DOHH2 (cell line): Measurements from ENCODE around the gene PCAT7.

Source experiments
- H3F3A ChIP-seq: fragments of 200-600 bp; sonication (generic), shearing (Covaris generic); 2 replicates; pipeline ENCODE4 v1.6.0; 2016; ENCODE audit warnings: antibody characterized with exemption, mild to moderate bottlenecking; ENCODE audit not compliant: control insufficient read depth, insufficient read depth
- H3K27ac ChIP-seq: fragments of 200-600 bp; sonication (generic); 2 replicates; pipeline ENCODE4 v1.5.1; 2014; ENCODE audit warnings: low read depth, mild to moderate bottlenecking, low read length, moderate library complexity
- H3K27me3 ChIP-seq: fragments of 200-600 bp; sonication (generic); 2 replicates; pipeline ENCODE4 v1.6.1; 2014; ENCODE audit warnings: mild to moderate bottlenecking, low read length, mixed read lengths; ENCODE audit not compliant: control insufficient read depth
- H3K36me3 ChIP-seq: fragments of 200-600 bp; sonication (generic); 2 replicates; pipeline ENCODE4 v1.6.1; 2014; ENCODE audit warnings: mild to moderate bottlenecking, low read length, moderate library complexity, mixed read lengths; ENCODE audit not compliant: control insufficient read depth
- H3K4me1 ChIP-seq: fragments of 200-600 bp; sonication (generic); 2 replicates; pipeline ENCODE4 v1.6.1; 2014; ENCODE audit warnings: mild to moderate bottlenecking, low read length, mixed read lengths; ENCODE audit not compliant: control insufficient read depth
- H3K4me2 ChIP-seq: fragments of 200-600 bp; sonication (generic); 2 replicates; pipeline ENCODE4 v1.6.0; 2014; ENCODE audit warnings: mild to moderate bottlenecking, low read length, moderate library complexity
- H3K4me3 ChIP-seq: fragments of 200-600 bp; sonication (generic); 2 replicates; pipeline ENCODE4 v1.5.1; 2014; ENCODE audit warnings: mild to moderate bottlenecking, low read length, mixed read lengths
- H3K79me2 ChIP-seq: fragments of 200-600 bp; sonication (generic); 2 replicates; pipeline ENCODE4 v1.6.1; 2014; ENCODE audit warnings: mild to moderate bottlenecking, low read length, mixed read lengths; ENCODE audit not compliant: control insufficient read depth
- H3K9me2 ChIP-seq: fragments of 200-600 bp; sonication (generic); replicated peaks from 2 replicates; pipeline ENCODE4 v1.6.1; 2014; ENCODE audit warnings: mild to moderate bottlenecking, low read length, mixed read lengths; ENCODE audit not compliant: control insufficient read depth
- H3K9me3 ChIP-seq: fragments of 200-600 bp; sonication (generic); 2 replicates; pipeline ENCODE4 v1.6.1; 2014; ENCODE audit warnings: antibody characterized with exemption, low read length, mixed read lengths; ENCODE audit not compliant: control insufficient read depth, insufficient read depth
- H4K20me1 ChIP-seq: fragments of 200-600 bp; sonication (generic); 2 replicates; pipeline ENCODE4 v1.6.0; 2014; ENCODE audit warnings: low read depth, mild to moderate bottlenecking, antibody characterized with exemption, low read length, moderate library complexity; ENCODE audit not compliant: control insufficient read depth, insufficient read depth
- CTCF ChIP-seq: fragments of 200-600 bp; sonication (generic); IDR thresholded peaks from one replicate; pipeline ENCODE4 v1.5.1; 2014; ENCODE audit warnings: antibody characterized with exemption, mild to moderate bottlenecking, low read depth, low read length; ENCODE audit not compliant: poor library complexity, severe bottlenecking
- EZH2phosphoT487 ChIP-seq: fragments of 200-600 bp; sonication (generic); IDR thresholded peaks from 2 replicates; pipeline ENCODE4 v1.6.1; 2017; ENCODE audit warnings: borderline replicate concordance, mild to moderate bottlenecking, antibody characterized with exemption, low read length, moderate library complexity, mixed read lengths

Gene PCAT7

DNA sequence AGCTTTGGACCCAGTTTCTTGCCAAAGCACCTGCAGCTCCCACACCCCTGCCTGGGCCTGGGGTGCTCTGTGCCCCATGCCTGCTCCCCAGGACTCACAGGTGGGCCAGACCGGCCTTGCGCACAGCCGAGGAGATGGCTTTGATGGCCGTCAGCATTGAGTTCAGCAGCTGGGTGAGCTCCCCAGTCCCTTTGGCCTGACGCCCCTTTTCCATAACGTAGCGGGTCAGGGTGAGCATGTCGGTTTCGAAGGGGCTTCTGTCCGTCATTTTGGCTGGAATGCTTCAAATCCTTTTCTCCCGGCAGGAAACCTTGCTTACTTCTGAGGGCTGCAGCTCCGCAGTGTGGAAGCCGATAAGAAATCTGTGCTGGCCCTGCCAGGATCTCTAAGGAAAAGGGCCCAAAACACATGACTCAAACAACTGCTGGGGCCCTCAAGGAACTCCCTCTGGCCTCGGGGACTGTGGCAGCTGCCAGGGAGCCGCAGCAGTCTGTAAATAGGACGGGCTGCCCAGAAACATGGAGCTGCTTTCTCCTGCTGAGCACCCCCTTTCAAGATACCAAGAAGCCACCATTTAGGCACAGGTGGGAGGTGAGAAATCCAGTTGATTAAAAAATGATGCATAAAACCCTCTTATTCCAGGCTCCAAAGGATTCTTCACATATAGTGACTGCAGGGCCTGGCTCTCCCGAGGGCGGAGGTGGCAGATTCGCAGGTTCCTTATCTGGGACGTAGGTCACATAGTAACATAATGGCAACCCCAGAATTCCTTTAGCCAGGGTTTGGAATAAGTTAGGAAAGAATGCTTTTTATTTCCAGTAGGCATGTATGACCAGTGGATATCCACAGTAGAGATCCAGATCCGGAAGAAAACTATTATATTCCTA lies 38.8 kb downstream of the PCAT7 start, which contains the start of gene FBP2:
Gene FBP2, minus strand, starts transcription at position 366 of the 887 bp plus-strand sequence. Its CDS starts 98 bp downstream, at position 268.
- H3K36me3 ChIP-seq, result no peaks in the 10 kb centered on the region
- H3K4me3 ChIP-seq, result no peak within 1 kb of the TSS
- no peaks in the 10 kb centered on the region for H3K27me3 ChIP-seq

GRCh38 chr9:94599102-94599501 lies 44.2 kb downstream of the PCAT7 start:
- no peaks in the 10 kb centered on the region for H3F3A ChIP-seq
- H3K4me3 ChIP-seq, result no peak overlapping the region
- H3K27ac ChIP-seq, result no peak overlapping the region
- no peaks in the 10 kb centered on the region for H3K79me2 ChIP-seq
- H3K9me2 ChIP-seq, result no peaks in the 10 kb centered on the region
- H3K4me2 ChIP-seq, result no peak overlapping the region
- no peaks in the 10 kb centered on the region for H3K4me1 ChIP-seq
- no peaks in the 10 kb centered on the region for H3K9me3 ChIP-seq
- H3K36me3 ChIP-seq, result no peaks in the 10 kb centered on the region
- no peak for TF ChIP-seq CTCF
- no peak for TF ChIP-seq EZH2phosphoT487
- H4K20me1 ChIP-seq, result no peaks in the 10 kb centered on the region
- H3K27me3 ChIP-seq, result no peaks in the 10 kb centered on the region

More for the DNA sequence above, 38.8 kb downstream of the PCAT7 start, which contains the start of gene FBP2:
- Histone ChIP-seq H3K27ac (no peak within 1 kb of the TSS), H3K79me2 (no peaks in the 10 kb centered on the region), H3K9me3 (no peaks in the 10 kb centered on the region), H3K4me2 (no peak within 1 kb of the TSS), H3K9me2 (no peaks in the 10 kb centered on the region), H3F3A (no peaks in the 10 kb centered on the region), H4K20me1 (no peaks in the 10 kb centered on the region), H3K4me1 (no peaks in the 10 kb centered on the region)
- TF ChIP-seq EZH2phosphoT487, result no peak
- no peak for TF ChIP-seq CTCF

DNA sequence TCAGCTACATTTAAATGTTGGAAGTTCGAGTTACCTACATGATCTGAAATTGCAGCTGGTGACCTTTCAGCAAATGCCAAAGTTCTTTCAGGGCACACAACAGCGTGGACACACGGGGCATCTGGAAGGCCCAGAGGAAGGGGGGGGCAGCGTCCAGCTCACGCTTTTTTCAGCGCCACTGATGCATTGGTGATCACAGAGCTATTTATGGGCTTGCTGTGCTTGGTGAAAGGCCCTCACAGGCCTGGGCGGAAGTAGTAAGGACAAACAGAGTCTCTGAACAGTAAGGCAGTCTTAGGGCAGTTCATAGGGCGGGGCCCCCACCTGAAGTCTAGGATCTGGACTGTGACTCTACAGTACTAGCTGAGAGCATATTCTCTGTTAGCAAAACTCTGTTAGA lies 45.4 kb downstream of the PCAT7 start:
- Histone ChIP-seq H3K9me2 (no peaks in the 10 kb centered on the region), H3K4me3 (no peak overlapping the region), H3K9me3 (no peaks in the 10 kb centered on the region), H3K79me2 (no peaks in the 10 kb centered on the region), H3K36me3 (no peaks in the 10 kb centered on the region), H3K27me3 (peaks cover 6% of the 10 kb centered on the region), H3K4me1 (no peaks in the 10 kb centered on the region), H4K20me1 (no peaks in the 10 kb centered on the region), H3K27ac (no peak overlapping the region), H3F3A (no peaks in the 10 kb centered on the region), H3K4me2 (no peak overlapping the region)
- TF ChIP-seq CTCF (no peak), EZH2phosphoT487 (no peak)
